Vagina (tissue), 2 donors: Measurements from ENCODE around the gene NANOS3. TPM values are rescaled to one million over a fixed set of nuclear protein-coding genes. Genes with fewer than 3 reads are reported as not detected.

Source experiments
- DNase-seq, 2 donors: peaks; one replicate each; pipeline ENCODE4 v3.0.0-alpha.2; 2017; ENCODE audit errors: extremely low spot score in 2 of 2
- H3K27ac ChIP-seq: fragments of 200-600 bp; sonication (generic); one replicate; pipeline ENCODE4 v1.5.1; 2019
- H3K27me3 ChIP-seq: fragments of 200-600 bp; sonication (generic); one replicate; pipeline ENCODE4 v1.5.1; 2019
- H3K36me3 ChIP-seq, 2 donors: fragments of 200-600 bp; sonication (generic); one replicate each; pipeline ENCODE4 v1.5.1; 2017 to 2019
- H3K4me1 ChIP-seq: fragments of 200-600 bp; sonication (generic); one replicate; pipeline ENCODE4 v1.5.1; 2019
- H3K4me3 ChIP-seq, 2 donors: fragments of 200-600 bp; sonication (generic); 1 replicate in 1 of 2; 2 replicates in 1 of 2; pipeline ENCODE4 v1.5.1; 2016 to 2019
- H3K9me3 ChIP-seq: fragments of 200-600 bp; sonication (generic); one replicate; pipeline ENCODE4 v1.5.1; 2019
- CTCF ChIP-seq, 3 experiments: fragments of 450-650 bp in 2 of 3; fragments of 200-600 bp in 1 of 3; sonication (generic) in 1 of 3; IDR thresholded peaks; one replicate each; pipeline ENCODE4 v1.5.1; 2017 to 2019; ENCODE audit warnings: antibody characterized with exemption in 3 of 3, mild to moderate bottlenecking in 2 of 3, moderate library complexity in 2 of 3
- POLR2A ChIP-seq, 2 donors: fragments of 450-650 bp; IDR thresholded peaks; one replicate each; pipeline ENCODE4 v1.6.1; 2017; ENCODE audit warnings: antibody characterized with exemption in 2 of 2, mild to moderate bottlenecking in 2 of 2, moderate library complexity in 2 of 2
- POLR2AphosphoS5 ChIP-seq, 2 donors: sonication (generic); formaldehyde crosslinking; IDR thresholded peaks; one replicate each; pipeline ENCODE4 v1.9.0; 2017; ENCODE audit warnings: antibody characterized with exemption in 2 of 2, mild to moderate bottlenecking in 2 of 2, low read depth in 1 of 2; ENCODE audit not compliant: insufficient read depth in 1 of 2
- intact Hi-C: fragments of 100-400 bp; cut with DNase I; formaldehyde crosslinking; loops from one replicate; pipeline ENCODE4 v1.15.1; 2023
- total RNA-seq: library from RNA; depleted of rRNA; stranded (reverse); fragments of >200 nt; gene quantifications from one replicate; pipeline ENCODE4 v1.2.3, GENCODE V29; 2016

The NANOS3 gene
- total RNA-seq, 1 donor from 2014 or later = not detected

GRCh38 chr19:13906521-13906904 lies 29.6 kb downstream of the NANOS3 start:
- H3K36me3 ChIP-seq = no peaks in the 10 kb centered on the region
- H3K9me3 ChIP-seq = no peaks in the 10 kb centered on the region
- H3K4me3 ChIP-seq = peak overlapping the region; percentile 79 to 99
- H3K4me1 ChIP-seq = peaks cover 19% of the 10 kb centered on the region
- intact Hi-C loops = no loop called here
- H3K27ac ChIP-seq = peak overlapping the region; percentile 93
- DNase-seq = no peak
- H3K27me3 ChIP-seq = no peaks in the 10 kb centered on the region
- no peak for TF ChIP-seq CTCF (IDR thresholded peaks at IDR 0.05)
- no peak for TF ChIP-seq POLR2AphosphoS5 (IDR thresholded peaks at IDR 0.05; ENCODE audit: insufficient read depth in 1 of 2, low read depth in 1 of 2)
- TF ChIP-seq POLR2A (IDR thresholded peaks at IDR 0.05) = no peak

DNA sequence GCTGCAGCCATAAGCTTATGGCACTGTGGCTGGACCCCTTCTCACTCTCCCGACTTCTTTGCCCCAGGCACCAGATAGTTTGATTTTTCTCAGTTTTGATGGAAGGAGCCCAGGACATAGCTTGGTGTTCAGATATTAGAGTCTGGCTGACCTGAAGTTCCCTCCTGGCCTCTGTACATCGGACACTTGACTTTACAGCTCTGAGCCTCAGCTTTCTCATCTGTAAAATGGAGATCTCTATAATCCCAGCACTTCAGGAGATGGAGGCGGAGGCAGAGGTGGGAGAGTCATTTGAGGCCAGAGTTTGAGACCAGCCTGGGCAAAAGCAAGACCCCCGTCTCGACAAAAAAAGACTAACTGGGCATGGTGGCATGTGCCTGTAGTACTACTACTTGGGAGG lies 30.0 kb downstream of the NANOS3 start:
- intact Hi-C loops = no loop called here
- TF ChIP-seq CTCF (IDR thresholded peaks at IDR 0.05) = no peak
- TF ChIP-seq POLR2AphosphoS5 (IDR thresholded peaks at IDR 0.05; ENCODE audit: insufficient read depth in 1 of 2, low read depth in 1 of 2) = no peak
- TF ChIP-seq POLR2A (IDR thresholded peaks at IDR 0.05) = no peak
- Histone ChIP-seq H3K4me3 (peak overlapping the region; percentile 79 to 99), H3K9me3 (no peaks in the 10 kb centered on the region), H3K4me1 (peaks cover 19% of the 10 kb centered on the region), H3K27ac (no peak overlapping the region), H3K36me3 (no peaks in the 10 kb centered on the region), H3K27me3 (no peaks in the 10 kb centered on the region)
- DNase-seq = no peak

DNA sequence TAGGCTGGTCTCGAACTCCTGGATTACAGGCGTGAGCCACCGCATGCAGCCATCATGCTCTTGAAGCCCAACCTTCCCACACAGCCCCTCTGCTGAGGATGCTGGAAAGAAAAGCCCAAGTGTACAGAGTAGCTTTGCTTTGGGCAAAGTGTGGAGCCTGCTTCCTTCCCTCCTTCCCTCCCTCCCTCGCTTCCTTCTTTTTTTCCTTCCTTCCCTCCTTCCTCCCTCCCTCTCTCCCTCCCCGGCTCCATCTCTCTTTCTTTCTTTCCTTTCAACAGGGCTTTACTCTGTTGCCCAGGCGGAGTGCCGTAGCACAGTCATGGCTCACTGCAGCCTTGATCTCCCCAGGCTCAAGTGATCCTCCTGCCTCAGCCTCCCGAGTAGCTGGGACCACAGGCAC lies 31.7 kb downstream of the NANOS3 start:
- no peak overlapping the region for H3K4me3 ChIP-seq
- no peaks in the 10 kb centered on the region for H3K9me3 ChIP-seq
- no peak overlapping the region for H3K27ac ChIP-seq
- intact Hi-C loops = no loop called here
- H3K4me1 ChIP-seq = peaks cover 19% of the 10 kb centered on the region
- TF ChIP-seq POLR2A (IDR thresholded peaks at IDR 0.05) (no peak), CTCF (IDR thresholded peaks at IDR 0.05) (no peak), POLR2AphosphoS5 (IDR thresholded peaks at IDR 0.05; ENCODE audit: insufficient read depth in 1 of 2, low read depth in 1 of 2) (no peak)
- H3K36me3 ChIP-seq = peaks cover 3 to 15% of the 10 kb centered on the region in 2 donors
- no peaks in the 10 kb centered on the region for H3K27me3 ChIP-seq
- no peak for DNase-seq

DNA sequence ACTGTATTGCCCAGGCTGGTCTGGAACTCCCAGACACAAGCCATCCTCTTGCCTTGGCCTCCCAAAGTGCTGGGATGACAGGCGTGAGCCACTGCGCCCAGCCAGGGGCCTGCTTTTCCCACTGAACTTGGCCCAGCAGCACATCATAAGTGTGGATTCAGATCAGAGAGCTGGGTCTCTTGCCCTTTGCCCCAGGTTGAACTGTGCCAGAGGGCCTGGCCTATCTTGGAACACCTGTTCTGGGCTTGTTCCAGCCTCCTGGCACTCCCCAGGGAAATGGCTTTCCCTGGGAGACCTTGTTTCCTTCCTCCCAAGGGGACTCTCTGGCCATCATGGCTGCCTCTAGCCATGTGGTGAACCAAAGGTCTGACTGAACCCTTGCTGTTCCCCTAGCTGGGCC lies 32.5 kb downstream of the NANOS3 start:
- no peaks in the 10 kb centered on the region for H3K27me3 ChIP-seq

More for the DNA sequence above, 32.5 kb downstream of the NANOS3 start:
- intact Hi-C loops = no loop called here
- no peak overlapping the region for H3K27ac ChIP-seq
- DNase-seq = no peak
- peaks cover 3 to 19% of the 10 kb centered on the region in 2 donors for H3K36me3 ChIP-seq
- H3K4me1 ChIP-seq = peaks cover 19% of the 10 kb centered on the region
- TF ChIP-seq POLR2AphosphoS5 (IDR thresholded peaks at IDR 0.05; ENCODE audit: insufficient read depth in 1 of 2, low read depth in 1 of 2) (no peak), POLR2A (IDR thresholded peaks at IDR 0.05) (no peak), CTCF (IDR thresholded peaks at IDR 0.05) (no peak)
- no peaks in the 10 kb centered on the region for H3K9me3 ChIP-seq
- no peak overlapping the region for H3K4me3 ChIP-seq
